GM21529 (cell line): ENCODE measurements around the gene CADPS.

Experiments used
- ATAC-seq: cut with Tn5 transposase; IDR thresholded peaks from one replicate; pipeline ENCODE4 v1.9.1; 2021; ENCODE audit not compliant: unreplicated experiment

The CADPS gene

DNA sequence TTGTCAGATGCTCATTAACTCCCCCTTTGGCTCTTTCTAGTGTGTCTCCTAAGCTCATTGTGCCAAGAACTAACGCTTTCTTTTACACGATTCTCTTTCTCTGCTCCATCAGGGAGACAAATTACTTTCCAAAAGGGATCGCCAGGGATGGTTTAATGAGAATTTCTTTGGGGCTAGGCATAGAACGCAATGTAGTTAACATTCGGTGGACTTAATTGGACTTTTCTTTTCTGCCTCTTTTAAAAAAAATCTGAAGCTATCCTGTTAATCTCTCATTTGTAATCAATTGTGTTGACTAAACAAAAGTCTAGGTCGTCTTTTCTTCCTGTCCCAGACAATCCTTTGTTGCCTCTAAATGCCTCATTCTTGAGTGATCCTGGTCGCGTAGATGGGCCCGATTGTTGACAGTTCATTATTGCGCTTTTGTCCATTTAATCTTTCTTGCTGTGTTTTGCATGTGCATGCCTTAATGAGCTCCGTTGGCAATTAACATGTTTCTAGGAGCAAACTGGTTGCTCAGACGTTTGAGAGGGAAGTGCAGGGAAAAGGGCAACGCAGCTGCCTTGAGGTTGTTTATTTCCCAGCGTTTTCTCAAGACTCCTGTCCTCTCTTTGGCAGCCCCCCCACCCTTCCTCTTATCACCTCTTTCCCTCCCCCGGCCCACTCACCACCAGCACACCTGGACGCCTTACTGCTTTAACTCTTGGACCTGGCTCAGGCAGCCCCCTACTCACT is 509.7 kb downstream of the CADPS start:
- no peak for ATAC-seq

DNA sequence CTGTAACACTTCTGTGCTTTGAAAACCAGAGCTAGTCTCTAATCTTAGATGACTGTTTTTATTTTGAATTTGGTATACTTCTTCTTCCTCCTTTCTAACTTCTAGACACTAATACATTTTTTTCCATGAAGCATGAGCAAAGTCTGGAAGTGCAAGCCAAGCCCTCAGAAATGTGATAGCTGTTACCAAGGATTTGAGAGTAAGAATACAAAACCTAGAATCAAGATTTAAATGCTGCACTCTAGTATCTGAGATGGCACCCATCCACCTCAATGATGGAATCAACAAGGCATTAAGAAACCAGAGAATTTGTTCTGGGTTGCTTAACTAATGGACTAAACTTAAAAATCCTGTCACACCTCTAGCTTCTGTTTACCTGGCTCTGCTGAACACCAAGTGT is 511.0 kb downstream of the CADPS start:
- ATAC-seq = no peak

DNA sequence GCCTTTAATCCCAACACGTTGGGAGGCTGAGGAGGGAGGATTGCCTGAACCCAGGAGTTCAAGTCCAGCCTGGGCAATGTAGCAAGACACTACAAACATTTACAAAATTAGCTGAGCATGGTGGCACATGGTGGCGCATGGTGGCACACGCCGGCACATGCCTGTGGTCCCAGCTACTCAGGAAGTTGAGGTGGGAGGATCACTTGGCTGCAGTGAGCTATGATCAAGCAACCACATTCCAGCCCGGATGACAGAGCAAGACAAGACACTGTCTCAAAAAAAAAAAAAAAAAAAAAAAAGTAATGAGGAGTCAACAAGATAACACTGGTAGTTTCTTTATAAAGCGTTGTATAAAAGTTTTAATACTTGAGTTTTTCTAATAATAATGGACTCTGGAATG is 511.9 kb downstream of the CADPS start:
- ATAC-seq = no peak

DNA sequence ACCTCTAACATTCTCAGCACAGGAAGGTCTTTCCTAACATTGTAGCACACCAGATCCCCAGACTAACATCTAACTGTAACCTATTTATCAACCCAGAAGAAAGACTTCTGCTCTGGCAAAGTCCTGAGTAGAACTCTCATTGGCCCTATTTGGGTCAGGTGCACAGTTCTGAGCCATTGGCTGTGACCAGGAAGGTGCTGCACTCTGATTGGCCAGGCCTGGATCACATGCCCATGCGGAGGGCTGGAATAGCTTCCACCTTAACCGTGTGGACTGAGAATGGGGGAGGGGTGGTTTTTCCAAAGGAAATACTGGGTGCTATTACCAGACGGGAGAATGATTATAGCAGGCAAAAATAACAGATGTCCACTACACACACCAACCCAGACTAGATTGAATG is 513.4 kb downstream of the CADPS start:
- ATAC-seq = no peak

- ATAC-seq = peak; percentile 95
Observed at GRCh38 chr3:62361261-62361660, 514.0 kb downstream of the CADPS start.

- ATAC-seq = no peak
Observed at GRCh38 chr3:62359531-62359930, 515.7 kb downstream of the CADPS start.

- ATAC-seq = no peak
Observed at GRCh38 chr3:62356356-62356755, 518.9 kb downstream of the CADPS start.

- ATAC-seq = no peak
Observed at GRCh38 chr3:62355703-62356102, 519.5 kb downstream of the CADPS start.
